ENCODE results near the gene CDK18. TPM values are rescaled to one million over a fixed set of nuclear protein-coding genes. Genes with fewer than 3 reads are reported as not detected.

Gene CDK18
- total RNA-seq, 1 experiment from 2014 or later, result 38.5 TPM

DNA sequence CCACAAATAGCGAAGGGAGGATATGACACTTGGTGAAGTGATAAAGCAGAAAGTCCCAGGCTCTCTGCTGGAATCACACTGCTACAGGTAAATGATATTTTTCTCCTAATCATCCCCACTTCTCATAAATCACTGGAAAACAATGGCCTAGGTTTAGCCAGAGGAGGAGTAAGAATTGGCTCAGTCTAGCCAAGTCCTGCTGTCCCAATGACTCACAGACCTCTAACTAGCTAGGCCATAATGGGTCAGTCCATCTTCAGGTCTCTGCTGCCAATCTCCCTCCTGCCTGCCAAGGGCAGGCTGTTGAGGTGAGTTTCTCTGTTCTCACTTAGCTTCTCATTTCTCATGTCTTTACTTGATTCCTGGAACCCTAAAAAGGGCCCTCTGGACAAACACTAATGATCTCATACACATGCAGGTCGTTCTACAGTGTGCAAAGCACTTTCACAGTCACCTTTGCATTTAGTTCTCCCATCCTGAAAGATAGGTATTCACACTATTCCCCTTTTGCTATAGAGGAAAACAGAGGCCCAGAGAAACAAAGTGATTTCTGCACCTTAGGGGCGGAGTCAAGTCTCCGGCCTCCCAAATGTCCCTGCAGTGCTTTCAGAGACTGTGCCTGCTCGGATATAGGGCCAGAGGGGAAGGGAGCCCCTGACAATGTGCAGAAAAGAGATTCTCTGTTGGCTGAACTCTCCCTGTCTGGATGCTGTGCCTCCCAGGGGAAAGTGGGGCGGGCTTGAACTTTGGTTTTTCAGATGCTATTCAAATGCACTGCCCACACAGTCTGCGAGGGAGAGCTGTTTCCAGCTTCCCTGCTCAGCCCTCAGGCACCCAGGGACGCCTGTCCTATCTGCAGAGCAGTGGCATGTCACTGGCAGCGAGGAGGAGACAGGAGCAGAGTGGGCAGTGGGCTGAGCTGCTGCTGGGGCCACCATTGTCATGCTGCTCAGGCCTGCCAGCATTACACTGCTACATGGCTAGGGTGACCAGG is 3.9 kb upstream of the CDK18 start:
- no peak overlapping the region for H3K4ac ChIP-seq (ENCODE audit: low read depth, low read length)
- DNase-seq, result no peak
- no peak overlapping the region for H2BK15ac ChIP-seq (ENCODE audit: low read depth, low read length)
- H3K27me3 ChIP-seq (ENCODE audit: insufficient read depth, low read length), result no peaks in the 10 kb centered on the region
- H3K79me2 ChIP-seq (ENCODE audit: insufficient read depth, low read length), result no peaks in the 10 kb centered on the region
- H4K5ac ChIP-seq (ENCODE audit: insufficient read length, low read depth, low read length), result no peak overlapping the region
- TF ChIP-seq, protein P1, sequence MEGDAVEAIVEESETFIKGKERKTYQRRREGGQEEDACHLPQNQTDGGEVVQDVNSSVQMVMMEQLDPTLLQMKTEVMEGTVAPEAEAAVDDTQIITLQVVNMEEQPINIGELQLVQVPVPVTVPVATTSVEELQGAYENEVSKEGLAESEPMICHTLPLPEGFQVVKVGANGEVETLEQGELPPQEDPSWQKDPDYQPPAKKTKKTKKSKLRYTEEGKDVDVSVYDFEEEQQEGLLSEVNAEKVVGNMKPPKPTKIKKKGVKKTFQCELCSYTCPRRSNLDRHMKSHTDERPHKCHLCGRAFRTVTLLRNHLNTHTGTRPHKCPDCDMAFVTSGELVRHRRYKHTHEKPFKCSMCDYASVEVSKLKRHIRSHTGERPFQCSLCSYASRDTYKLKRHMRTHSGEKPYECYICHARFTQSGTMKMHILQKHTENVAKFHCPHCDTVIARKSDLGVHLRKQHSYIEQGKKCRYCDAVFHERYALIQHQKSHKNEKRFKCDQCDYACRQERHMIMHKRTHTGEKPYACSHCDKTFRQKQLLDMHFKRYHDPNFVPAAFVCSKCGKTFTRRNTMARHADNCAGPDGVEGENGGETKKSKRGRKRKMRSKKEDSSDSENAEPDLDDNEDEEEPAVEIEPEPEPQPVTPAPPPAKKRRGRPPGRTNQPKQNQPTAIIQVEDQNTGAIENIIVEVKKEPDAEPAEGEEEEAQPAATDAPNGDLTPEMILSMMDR (conservative IDR thresholded peaks at IDR 0.05), result no peak
- H2AFZ ChIP-seq (ENCODE audit: low read length), result no peak overlapping the region
- H3K9me3 ChIP-seq (ENCODE audit: control insufficient read depth, low read depth, low read length), result no peaks in the 10 kb centered on the region
- peaks cover 7% of the 10 kb centered on the region; the same call in 1 of the 2 replicates for H3K4me1 ChIP-seq (ENCODE audit: insufficient read depth, low read length)
- Mint-ChIP-seq H3K36me3 (ENCODE audit: insufficient read depth in 1 of 3, low read depth in 3 of 3) (peaks cover 0 to 2% (median 0%) of the 10 kb centered on the region in 3 experiments; a peak in 1 of 7 replicates), H3K27me3 (ENCODE audit: low read depth) (peaks cover 21% of the 10 kb centered on the region), H3K27ac (0 out of 7 replicates have a peak overlapping the region, but pooled peaks of 1 of the 3 experiments have one; percentile 59), H3K4me3 (no peak overlapping the region), H3K4me1 (peaks cover 45 to 47% of the 10 kb centered on the region in 2 experiments), H3K9me3 (no peaks in the 10 kb centered on the region)
- H3K56ac ChIP-seq (ENCODE audit: insufficient read length, low read depth, low read length), result no peak overlapping the region
- no peak overlapping the region for H3K23ac ChIP-seq (ENCODE audit: insufficient read length, low read depth, low read length)
- H3K14ac ChIP-seq (ENCODE audit: insufficient read depth, low read length), result no peak overlapping the region
- no peak overlapping the region for H2BK20ac ChIP-seq (ENCODE audit: low read depth, low read length, poor library complexity, severe bottlenecking)
- no peak overlapping the region for H3T11ph ChIP-seq (ENCODE audit: low read length)
- no peaks in the 10 kb centered on the region for H4K20me1 ChIP-seq (ENCODE audit: control insufficient read depth, insufficient read depth, insufficient read length)
- H3K27ac ChIP-seq (ENCODE audit: insufficient read length, low read depth, low read length), result no peak overlapping the region
- no peak overlapping the region for H3K18ac ChIP-seq (ENCODE audit: insufficient read length, low read depth, low read length)
- no peak overlapping the region for H2BK5ac ChIP-seq (ENCODE audit: insufficient read length, low read length)
- H3K79me1 ChIP-seq (ENCODE audit: insufficient read depth, low read depth, low read length, poor library complexity, severe bottlenecking), result no peaks in the 10 kb centered on the region
- H2AK5ac ChIP-seq (ENCODE audit: insufficient read length, low read length), result no peak overlapping the region
- H3K4me2 ChIP-seq (ENCODE audit: insufficient read depth, insufficient read length, low read length), result no peak overlapping the region
- WGBS (ENCODE audit: extremely low coverage, insufficient read length, low lambda C conversion rate), result no CpG with 5 or more reads among the region's 9 CpGs
- H4K91ac ChIP-seq (ENCODE audit: insufficient read length, low read depth, low read length), result no peak overlapping the region
- H2BK12ac ChIP-seq (ENCODE audit: insufficient read length, low read depth, low read length), result no peak overlapping the region
- no peak overlapping the region for H2BK120ac ChIP-seq (ENCODE audit: low read depth, low read length, poor library complexity, severe bottlenecking)
- no peak overlapping the region for H3K9ac ChIP-seq (ENCODE audit: extremely low read depth, insufficient read length, low read length)
- H3K23me2 ChIP-seq (ENCODE audit: insufficient read length, low read depth, low read length, poor library complexity, severe bottlenecking), result peaks cover 8% of the 10 kb centered on the region
- no peak overlapping the region for H4K8ac ChIP-seq (replicated peaks; ENCODE audit: insufficient read length, low read depth, low read length)
